Epithelial cell of esophagus (primary cell): ENCODE results near the gene ATP11A.
A peak's percentile ranks its signal among the peaks of the same experiment; 100 is the strongest.

ENCODE experiments used
- DNase-seq: peaks from one replicate; pipeline ENCODE4 v3.0.0; 2010; ENCODE audit warnings: low read depth
- H3K4me3 ChIP-seq: 2 replicates; pipeline ENCODE4 v1.5.1; 2011; ENCODE audit warnings: mild to moderate bottlenecking, low read length, control low read depth
- TF ChIP-seq, protein P1 (sequence below): IDR thresholded peaks from 2 replicates; pipeline ENCODE4 v1.5.1; 2011; ENCODE audit warnings: low read depth, mild to moderate bottlenecking, low read length, control low read depth, inconsistent platforms; ENCODE audit not compliant: insufficient read depth; ENCODE audit errors: missing control alignments

Gene ATP11A

DNA sequence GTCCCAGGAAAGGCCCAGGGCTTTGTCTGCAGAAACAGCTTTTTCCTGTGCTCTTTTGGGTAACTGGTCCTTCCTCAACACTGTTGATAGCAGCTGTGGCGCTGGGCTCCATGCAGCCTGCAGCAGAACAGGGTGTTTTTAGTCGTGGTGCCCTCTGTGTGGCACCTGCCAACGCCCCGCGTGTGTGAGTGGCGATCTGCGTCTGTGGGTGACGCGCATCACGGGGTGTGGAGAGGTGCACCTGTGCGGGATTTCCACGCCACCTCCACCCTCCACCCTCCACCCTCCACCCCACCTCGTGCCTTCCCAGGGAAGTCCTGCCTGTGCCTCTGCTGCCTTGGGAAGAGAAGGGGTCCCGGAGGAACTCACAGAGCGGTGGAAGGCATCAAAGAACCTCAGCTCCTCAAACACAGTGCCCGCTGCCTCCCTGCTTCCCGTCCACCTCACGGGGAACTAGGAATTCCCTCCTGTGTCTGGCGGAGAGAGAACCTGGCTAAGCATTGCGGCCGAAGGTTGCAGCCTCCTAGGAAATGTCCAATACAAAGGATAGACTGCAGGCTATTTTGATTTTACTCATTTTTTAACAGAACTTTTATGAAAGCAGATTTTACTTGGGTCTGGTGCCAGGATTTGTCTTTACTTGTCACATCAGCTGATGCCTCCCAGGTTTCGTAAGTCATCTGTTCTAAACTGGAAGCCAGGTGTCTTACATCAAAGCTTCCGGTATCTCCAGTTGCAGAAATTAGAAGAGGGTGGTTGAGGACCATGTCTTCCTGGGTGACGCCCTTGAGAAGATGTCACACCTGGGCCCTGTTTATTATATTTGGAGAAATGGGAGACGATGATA, 84.0 kb downstream of the ATP11A start:
- TF ChIP-seq, protein P1, sequence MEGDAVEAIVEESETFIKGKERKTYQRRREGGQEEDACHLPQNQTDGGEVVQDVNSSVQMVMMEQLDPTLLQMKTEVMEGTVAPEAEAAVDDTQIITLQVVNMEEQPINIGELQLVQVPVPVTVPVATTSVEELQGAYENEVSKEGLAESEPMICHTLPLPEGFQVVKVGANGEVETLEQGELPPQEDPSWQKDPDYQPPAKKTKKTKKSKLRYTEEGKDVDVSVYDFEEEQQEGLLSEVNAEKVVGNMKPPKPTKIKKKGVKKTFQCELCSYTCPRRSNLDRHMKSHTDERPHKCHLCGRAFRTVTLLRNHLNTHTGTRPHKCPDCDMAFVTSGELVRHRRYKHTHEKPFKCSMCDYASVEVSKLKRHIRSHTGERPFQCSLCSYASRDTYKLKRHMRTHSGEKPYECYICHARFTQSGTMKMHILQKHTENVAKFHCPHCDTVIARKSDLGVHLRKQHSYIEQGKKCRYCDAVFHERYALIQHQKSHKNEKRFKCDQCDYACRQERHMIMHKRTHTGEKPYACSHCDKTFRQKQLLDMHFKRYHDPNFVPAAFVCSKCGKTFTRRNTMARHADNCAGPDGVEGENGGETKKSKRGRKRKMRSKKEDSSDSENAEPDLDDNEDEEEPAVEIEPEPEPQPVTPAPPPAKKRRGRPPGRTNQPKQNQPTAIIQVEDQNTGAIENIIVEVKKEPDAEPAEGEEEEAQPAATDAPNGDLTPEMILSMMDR = no peak
- DNase-seq = peak; percentile 47
- no peak overlapping the region for H3K4me3 ChIP-seq

DNA sequence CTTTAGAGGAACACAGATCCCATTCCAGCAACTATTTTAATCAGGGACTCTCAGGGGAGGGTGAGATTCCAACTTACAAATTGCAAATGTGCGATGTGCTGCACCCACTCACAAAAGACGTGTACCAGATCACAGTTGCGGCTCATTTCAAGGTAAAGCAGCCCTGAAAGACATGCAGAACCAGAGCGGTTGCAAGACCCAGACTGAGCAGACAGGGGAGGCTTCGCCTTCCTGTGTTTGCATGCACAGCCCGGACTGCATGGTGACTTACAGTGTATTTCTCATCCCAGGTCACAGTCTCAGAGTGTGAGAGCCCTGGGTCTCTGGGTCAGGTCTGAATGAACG, 84.6 kb downstream of the ATP11A start:
- DNase-seq = no peak
- no peak overlapping the region for H3K4me3 ChIP-seq
- TF ChIP-seq, protein P1 = no peak

GRCh38 chr13:112774829-112775565, 85.2 kb downstream of the ATP11A start:
- H3K4me3 ChIP-seq = no peak overlapping the region
- DNase-seq = no peak
- TF ChIP-seq, protein P1 = no peak

DNA sequence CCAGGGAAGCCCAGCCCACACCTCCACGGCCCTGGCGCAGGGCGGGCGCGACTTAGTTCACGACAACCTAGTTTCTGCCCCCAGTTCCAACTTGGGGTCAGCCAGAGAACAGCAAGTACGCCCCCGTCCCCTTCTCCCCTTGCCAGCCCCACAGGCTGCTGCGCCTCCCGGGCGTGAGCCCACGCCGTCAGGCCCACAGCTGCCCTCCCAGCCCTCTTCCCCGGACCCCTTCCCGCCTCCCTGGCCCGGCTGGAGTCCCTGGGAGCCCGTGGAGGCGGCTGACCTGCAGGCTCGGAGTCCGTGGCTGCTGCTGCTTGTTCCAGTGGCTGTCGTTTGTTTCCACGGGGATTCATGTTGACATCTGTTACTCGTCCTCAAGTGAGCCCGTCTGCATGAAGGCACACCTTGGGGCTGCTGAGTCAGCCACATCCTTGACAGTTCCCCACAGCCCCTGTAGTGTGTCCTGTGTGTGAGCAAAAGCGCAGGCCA, 86.0 kb downstream of the ATP11A start:
- TF ChIP-seq, protein P1 = no peak
- H3K4me3 ChIP-seq = no peak overlapping the region

DNA sequence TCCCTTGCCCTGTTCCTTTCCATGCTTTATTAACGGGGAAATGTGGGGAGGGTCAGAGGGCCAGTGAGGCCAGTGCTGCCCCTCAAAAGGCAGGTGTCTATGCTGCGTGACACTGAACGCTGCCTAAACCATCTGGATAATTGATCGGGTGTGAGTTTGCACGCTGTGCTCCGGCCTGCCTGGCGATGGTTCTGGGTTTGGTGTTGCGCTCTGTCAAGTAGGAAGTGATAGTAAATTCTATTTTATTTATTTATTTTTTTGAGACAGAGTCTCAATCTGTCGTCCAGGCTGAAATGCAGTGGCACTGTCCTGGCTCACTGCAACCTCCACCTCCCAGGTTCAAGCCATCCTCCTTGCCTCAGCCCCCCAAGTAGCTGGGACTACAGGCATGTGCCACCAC, 86.5 kb downstream of the ATP11A start:
- DNase-seq = no peak
- H3K4me3 ChIP-seq = no peak overlapping the region
- TF ChIP-seq, protein P1 = no peak

More for the DNA sequence above, 86.0 kb downstream of the ATP11A start:
- DNase-seq = no peak

- no peak overlapping the region for H3K4me3 ChIP-seq
- TF ChIP-seq, protein P1 = no peak
- no peak for DNase-seq
These were observed 87.1 kb downstream of the ATP11A start for GRCh38 chr13:112776971-112777370.
